B cell (primary cell): ENCODE results near the gene SRC. TPM values are rescaled to one million over a fixed set of nuclear protein-coding genes. Genes with fewer than 3 reads are reported as not detected.

Source experiments
- ATAC-seq: fragments of 200-7000 bp; cut with Tn5 transposase; one replicate; pipeline ENCODE4 v1.10.0; 2021; ENCODE audit warnings: low read depth, mild to moderate bottlenecking, moderate number of reproducible peaks, moderate library complexity
- CTCF ChIA-PET: fragments of 350-600 bp; sonication (Branson Sonifier 250); formaldehyde crosslinking; loops from one replicate; lab custom pipeline; 2021; ENCODE audit warnings: antibody characterized with exemption, inconsistent platforms; lab: Charles Lee
- POLR2A ChIA-PET: fragments of 350-600 bp; sonication (Branson Sonifier 250); formaldehyde crosslinking; loops from one replicate; lab custom pipeline; 2021; ENCODE audit warnings: antibody characterized with exemption; lab: Charles Lee
- DNase-seq: peaks from one replicate; pipeline ENCODE4 v3.0.0; 2013
- H2AFZ ChIP-seq: 2 replicates; pipeline ENCODE4 v1.6.1; 2012; ENCODE audit warnings: mild to moderate bottlenecking, low read depth, low read length; ENCODE audit not compliant: insufficient read depth, poor library complexity, severe bottlenecking
- H3K27ac ChIP-seq, 2 donors: 1 replicate in 1 of 2; 2 replicates in 1 of 2; pipeline ENCODE4 v1.5.1; 2012 to 2013; ENCODE audit warnings: low read length in 2 of 2, mild to moderate bottlenecking in 2 of 2, moderate library complexity in 1 of 2
- H3K27me3 ChIP-seq, 4 experiments: fragments of 200-600 bp in 1 of 4; sonication (generic) in 1 of 4; replicated peaks in 1 of 4; 1 replicate in 2 of 4; 2 replicates in 2 of 4; pipeline versions ENCODE4 v1.6.1 to v1.7.0; 2013 to 2016; ENCODE audit warnings: low read length in 3 of 4, mild to moderate bottlenecking in 2 of 4, mixed read lengths in 1 of 4, moderate library complexity in 1 of 4; ENCODE audit not compliant: insufficient read depth in 4 of 4, control insufficient read depth in 3 of 4; ENCODE audit errors: control extremely low read depth in 1 of 4
- H3K36me3 ChIP-seq, 2 experiments: replicated peaks in 1 of 2; 1 replicate in 1 of 2; 2 replicates in 1 of 2; pipeline versions ENCODE4 v1.6.1 to v1.7.1; 2013; ENCODE audit warnings: low read length in 1 of 2; ENCODE audit not compliant: insufficient read depth in 2 of 2, control insufficient read depth in 1 of 2; ENCODE audit errors: control extremely low read depth in 1 of 2, extremely low read depth in 1 of 2
- H3K4me1 ChIP-seq, 2 donors: fragments of 200-600 bp in 1 of 2; sonication (generic) in 1 of 2; 1 replicate in 1 of 2; 2 replicates in 1 of 2; pipeline versions ENCODE4 v1.5.1 to v1.6.1; 2013 to 2017; ENCODE audit warnings: low read length in 2 of 2; ENCODE audit not compliant: control insufficient read depth in 2 of 2, insufficient read depth in 2 of 2
- H3K4me2 ChIP-seq: replicated peaks from 2 replicates; pipeline ENCODE3; 2012; ENCODE audit warnings: mild to moderate bottlenecking, low read depth, low read length; ENCODE audit not compliant: poor library complexity, severe bottlenecking
- H3K4me3 ChIP-seq, 5 experiments: fragments of 200-600 bp in 1 of 5; sonication (generic) in 1 of 5; 1 replicate in 3 of 5; 2 replicates in 2 of 5; pipeline versions ENCODE4 v1.5.1 to v1.7.0; 2011 to 2016; ENCODE audit warnings: low read length in 4 of 5, mild to moderate bottlenecking in 4 of 5, low read depth in 2 of 5, control low read depth in 1 of 5, moderate library complexity in 1 of 5; ENCODE audit not compliant: insufficient read depth in 1 of 5; ENCODE audit errors: control extremely low read depth in 1 of 5, extremely low read depth in 1 of 5
- H3K79me2 ChIP-seq: fragments of 200-600 bp; sonication (generic); one replicate; pipeline ENCODE4 v1.6.0; 2016; ENCODE audit warnings: low read length; ENCODE audit not compliant: control insufficient read depth, insufficient read depth
- H3K9ac ChIP-seq: fragments of 200-600 bp; sonication (generic); 2 replicates; pipeline ENCODE4 v1.6.1; 2017; ENCODE audit warnings: mild to moderate bottlenecking, low read length, moderate library complexity
- H3K9me3 ChIP-seq, 3 donors: one replicate each; pipeline versions ENCODE4 v1.6.1 to v1.7.1; 2013; ENCODE audit warnings: low read length in 2 of 3; ENCODE audit not compliant: control insufficient read depth in 2 of 3, insufficient read depth in 1 of 3; ENCODE audit errors: control extremely low read depth in 1 of 3
- H4K20me1 ChIP-seq: 2 replicates; pipeline ENCODE4 v1.6.0; 2012; ENCODE audit warnings: mild to moderate bottlenecking, low read length; ENCODE audit not compliant: insufficient read depth, control insufficient read depth, poor library complexity, severe bottlenecking
- H3K27ac Mint-ChIP-seq: one replicate; pipeline ENCODE4 v1.8.0; 2021; ENCODE audit warnings: mixed read lengths
- H3K27me3 Mint-ChIP-seq: one replicate; pipeline ENCODE4 v1.8.0; 2021; ENCODE audit warnings: mixed read lengths
- H3K4me1 Mint-ChIP-seq: one replicate; pipeline ENCODE4 v1.8.0; 2021; ENCODE audit warnings: mixed read lengths
- H3K4me3 Mint-ChIP-seq: one replicate; pipeline ENCODE4 v1.8.0; 2021; ENCODE audit warnings: mixed read lengths
- H3K9me3 Mint-ChIP-seq: one replicate; pipeline ENCODE4 v1.8.0; 2022; ENCODE audit warnings: mixed read lengths; ENCODE audit not compliant: insufficient read depth
- CTCF ChIP-seq: fragments of 200-600 bp; IDR thresholded peaks from one replicate; pipeline ENCODE4 v1.8.0; 2022; ENCODE audit warnings: antibody characterized with exemption, mild to moderate bottlenecking
- EZH2 ChIP-seq: IDR thresholded peaks from 2 replicates; pipeline ENCODE4 v1.6.1; 2012; ENCODE audit warnings: borderline replicate concordance, low read depth, mild to moderate bottlenecking, moderate library complexity, low read length; ENCODE audit not compliant: insufficient read depth, poor library complexity, severe bottlenecking
- WGBS: methylation state at CpG from one replicate; pipeline ENCODE4 v1.1.5; 2013; ENCODE audit warnings: missing lambda C conversion rate; ENCODE audit not compliant: insufficient coverage; 5-methylcytosine and 5-hydroxymethylcytosine counted together
- intact Hi-C: fragments of 100-400 bp; cut with micrococcal nuclease; formaldehyde crosslinking; loops from one replicate; pipeline ENCODE4 v1.10.0; 2022
- polyA plus RNA-seq: library from polyadenylated mRNA; depleted of rRNA; stranded (reverse); fragments of >200 nt; gene quantifications from 2 replicates; pipeline ENCODE4 v1.2.3, GENCODE V29; 2012
- total RNA-seq, 2 donors: library from RNA; stranded (reverse); fragments of 120-200 nt in 1 of 2; gene quantifications; 1 replicate in 1 of 2; 2 replicates in 1 of 2; pipeline versions ENCODE4 v1.2.3 to v1.2.4, GENCODE V29; 2013 to 2022

SRC gene
- total and polyA plus RNA-seq, 2 donors (not counting 1 experiment from before 2014, with no cell fraction given), result 6.5 to 16.8 TPM

GRCh38 chr20:37380864-37381579 is 35.1 kb downstream of the SRC start:
- H3K9me3 Mint-ChIP-seq, result no peaks in the 10 kb centered on the region
- H3K4me1 Mint-ChIP-seq, result peaks cover 47% of the 10 kb centered on the region
- H3K79me2 ChIP-seq, result peaks cover 5% of the 10 kb centered on the region
- H3K9ac ChIP-seq, result no peak overlapping the region
- no peak overlapping the region for H3K4me2 ChIP-seq
- H3K36me3 ChIP-seq, result no peaks in the 10 kb centered on the region
- H3K9me3 ChIP-seq, result no peaks in the 10 kb centered on the region
- H3K27ac Mint-ChIP-seq, result no peak overlapping the region
- no peak overlapping the region for H3K4me3 ChIP-seq
- H3K4me1 ChIP-seq, result peaks cover 10 to 47% of the 10 kb centered on the region in 2 donors
- no peak for ATAC-seq
- no peaks in the 10 kb centered on the region for H3K27me3 Mint-ChIP-seq
- ChIA-PET CTCF (interaction anchor here (0.7 to 5.2 kb wide), 8 partner anchors 24 to 185 kb away, joined by 3 to 67 read pairs (median 3); partner anchors contain the start of gene MANBAL), POLR2A (interaction anchor here (0.8 to 1.9 kb wide), 3 partner anchors 17 to 37 kb away, joined by 4 to 9 read pairs (median 6); no protein-coding TSS in a partner anchor)
- H3K4me3 Mint-ChIP-seq, result no peak overlapping the region
- DNase-seq, result no peak
- 88% methylated on average over 15 of the region's 16 CpGs for WGBS
- H3K27me3 ChIP-seq, result no peaks in the 10 kb centered on the region
- intact Hi-C loops, result loop anchor here (2.0 to 5.0 kb wide), 2 partner anchors 14 to 44 kb away; no protein-coding TSS in a partner anchor
- no peaks in the 10 kb centered on the region for H4K20me1 ChIP-seq
- no peak for TF ChIP-seq CTCF
- TF ChIP-seq EZH2, result no peak
- no peak overlapping the region for H3K27ac ChIP-seq
- H2AFZ ChIP-seq, result no peak overlapping the region
